Ovary (tissue), 9 donors: ENCODE data around the gene LRRC9. TPM values are rescaled to one million over a fixed set of nuclear protein-coding genes. Genes with fewer than 3 reads are reported as not detected.

Experiments used
- DNase-seq, 5 donors: peaks; one replicate each; pipeline ENCODE4 v3.0.0-alpha.2; 2019 to 2020
- H3K27ac ChIP-seq, 2 donors: fragments of 200-600 bp; one replicate each; pipeline versions ENCODE4 v1.5.1 to v1.8.0; 2019 to 2022
- H3K27me3 ChIP-seq: fragments of 200-600 bp; one replicate; pipeline ENCODE4 v1.8.0; 2022
- H3K36me3 ChIP-seq: fragments of 200-600 bp; sonication (generic); one replicate; pipeline ENCODE4 v1.5.1; 2019
- H3K4me1 ChIP-seq: one replicate; pipeline ENCODE4 v1.8.1; 2013; ENCODE audit warnings: mild to moderate bottlenecking, moderate library complexity; ENCODE audit not compliant: insufficient read depth
- H3K4me3 ChIP-seq: fragments of 200-600 bp; sonication (generic); one replicate; pipeline ENCODE4 v1.5.1; 2017
- H3K9me3 ChIP-seq, 2 donors: fragments of 200-600 bp in 1 of 2; sonication (generic) in 1 of 2; one replicate each; pipeline versions ENCODE4 v1.5.1 to v1.8.1; 2013 to 2019; ENCODE audit warnings: mild to moderate bottlenecking in 1 of 2, moderate library complexity in 1 of 2
- CTCF ChIP-seq, 3 donors: fragments of 450-650 bp in 2 of 3; fragments of 200-600 bp in 1 of 3; IDR thresholded peaks; one replicate each; pipeline versions ENCODE4 v1.5.1 to v1.8.0; 2016 to 2022; ENCODE audit warnings: antibody characterized with exemption in 3 of 3, mild to moderate bottlenecking in 1 of 3
- EP300 ChIP-seq: sonication (generic); formaldehyde crosslinking; IDR thresholded peaks from one replicate; pipeline ENCODE4 v1.6.1; 2017; ENCODE audit warnings: antibody characterized with exemption
- POLR2A ChIP-seq: fragments of 450-650 bp; IDR thresholded peaks from one replicate; pipeline ENCODE4 v1.6.1; 2017; ENCODE audit warnings: antibody characterized with exemption, mild to moderate bottlenecking, moderate library complexity
- WGBS, 3 donors: extraction: QIAGEN DNeasy Blood & Tissue Kit in 1 of 3; methylation state at CpG; one replicate each; pipeline versions ENCODE4 v1.1.5 to v1.1.7; 2013 to 2017; 5-methylcytosine and 5-hydroxymethylcytosine counted together
- intact Hi-C, 4 donors: fragments of 100-400 bp; cut with DNase I; formaldehyde crosslinking; loops; one replicate each; pipeline versions ENCODE4 v1.11.0 to v1.15.1; 2022 to 2023
- polyA plus RNA-seq, 2 donors: library from polyadenylated mRNA; stranded (reverse); fragments of 200-250 nt in 1 of 2; fragments of 350-450 nt in 1 of 2; fragmentation: Illumina TruSeq in 1 of 2; extraction: RNeasy Lipid Tissue Mini Kit (QIAGEN cat#74804) in 1 of 2; gene quantifications; one replicate each; pipeline ENCODE4 v1.2.3, GENCODE V29; 2013 to 2014
- total RNA-seq, 7 donors: library from RNA; depleted of rRNA in 2 of 7; stranded (reverse); fragments of >200 nt in 2 of 7; fragmentation: NEBNext Ultra II Directional in 3 of 7; extraction: Animal tissue kit (Norgen Biotek cat#: 25700) in 3 of 7; gene quantifications; one replicate each; pipeline versions ENCODE4 v1.1.0 to v1.2.4, GENCODE V29; 2016 to 2023
- donor health status: DM: no; HTN: no; CAD: no; lungs with moderate emphysema.
- donor health status: DM: no; HTN: no; CAD: no.
- donor health status: Bipolar disorder and iron deficiency.
- donor health status: DM: yes; HTN: yes; CAD: no.
- donor health status: DM: no; HTN: no; CAD: no.
- donor health status: DM: yes; HTN: yes; CAD: no.

LRRC9 gene
- total and polyA plus RNA-seq, 9 donors, result 0.15 to 0.62 (median 0.57) TPM; not detected in 6

- TF ChIP-seq POLR2A (no peak), EP300 (no peak), CTCF (IDR thresholded peaks at IDR 0.05) (no peak)
- no peaks in the 10 kb centered on the region for H3K27me3 ChIP-seq
- DNase-seq, result no peak
- no peaks in the 10 kb centered on the region for H3K36me3 ChIP-seq
- H3K4me1 ChIP-seq, result no peaks in the 10 kb centered on the region
- no peak overlapping the region for H3K4me3 ChIP-seq
- no peaks in the 10 kb centered on the region for H3K9me3 ChIP-seq
- H3K27ac ChIP-seq, result no peak overlapping the region
- intact Hi-C loops, result loop anchor here in 2 of 4 donors (5.0 to 10.0 kb wide), 2 partner anchors 223 to 226 kb away; no protein-coding TSS in a partner anchor
- WGBS, 3 donors, result 93 to 97% (median 97%) methylated on average over 1 of the region's 1 CpG
Measured at GRCh38 chr14:59961518-59962062, 41.6 kb downstream of the LRRC9 start.

- H3K27ac ChIP-seq, result no peak overlapping the region
- H3K9me3 ChIP-seq, result no peaks in the 10 kb centered on the region
- no peak overlapping the region for H3K4me3 ChIP-seq
- 61 to 72% (median 61%) methylated on average over 5 of the region's 5 CpGs for WGBS, 3 donors
- intact Hi-C loops, result loop anchor here in 3 of 4 donors (5.0 to 10.0 kb wide), 2 partner anchors 220 to 223 kb away; no protein-coding TSS in a partner anchor
- no peaks in the 10 kb centered on the region for H3K4me1 ChIP-seq
- H3K36me3 ChIP-seq, result no peaks in the 10 kb centered on the region
- TF ChIP-seq POLR2A, result no peak
- TF ChIP-seq CTCF (IDR thresholded peaks at IDR 0.05), result no peak
- no peak for TF ChIP-seq EP300
- no peaks in the 10 kb centered on the region for H3K27me3 ChIP-seq
- DNase-seq, result no peak
Measured at GRCh38 chr14:59964251-59965007, 44.5 kb downstream of the LRRC9 start.

GRCh38 chr14:59969319-59969718 is 49.4 kb downstream of the LRRC9 start:
- DNase-seq, result no peak
- Histone ChIP-seq H3K9me3 (no peaks in the 10 kb centered on the region), H3K4me3 (no peak overlapping the region), H3K4me1 (no peaks in the 10 kb centered on the region), H3K27me3 (no peaks in the 10 kb centered on the region), H3K27ac (no peak overlapping the region), H3K36me3 (no peaks in the 10 kb centered on the region)
- 79 to 84% (median 83%) methylated on average over 2 of the region's 2 CpGs for WGBS, 3 donors
- no peak for TF ChIP-seq POLR2A
- TF ChIP-seq CTCF (IDR thresholded peaks at IDR 0.05), result no peak
- intact Hi-C loops, result loop anchor here in 2 of 4 donors (5.0 to 10.0 kb wide), 2 partner anchors 215 to 218 kb away; no protein-coding TSS in a partner anchor

GRCh38 chr14:59981564-59981963 is 61.6 kb downstream of the LRRC9 start:
- Histone ChIP-seq H3K9me3 (no peaks in the 10 kb centered on the region), H3K4me3 (no peak overlapping the region), H3K27me3 (no peaks in the 10 kb centered on the region), H3K27ac (no peak overlapping the region), H3K36me3 (no peaks in the 10 kb centered on the region), H3K4me1 (no peaks in the 10 kb centered on the region)
- DNase-seq, result no peak
- intact Hi-C loops, result no loop called here
- TF ChIP-seq CTCF (IDR thresholded peaks at IDR 0.05) (no peak), EP300 (no peak), POLR2A (no peak)
